NCI-H1694 (cell line): Measurements from ENCODE around the gene CHST11.
"Not testable (repeated sequence)": the region's sequence is repeated elsewhere in the genome, so short reads cannot be mapped to it uniquely, and the experiment has no call there.

Experiments used
- DNase-seq: peaks from one replicate; lab custom pipeline; 2025; lab: John Stamatoyannopoulos, UW

Gene CHST11

DNA sequence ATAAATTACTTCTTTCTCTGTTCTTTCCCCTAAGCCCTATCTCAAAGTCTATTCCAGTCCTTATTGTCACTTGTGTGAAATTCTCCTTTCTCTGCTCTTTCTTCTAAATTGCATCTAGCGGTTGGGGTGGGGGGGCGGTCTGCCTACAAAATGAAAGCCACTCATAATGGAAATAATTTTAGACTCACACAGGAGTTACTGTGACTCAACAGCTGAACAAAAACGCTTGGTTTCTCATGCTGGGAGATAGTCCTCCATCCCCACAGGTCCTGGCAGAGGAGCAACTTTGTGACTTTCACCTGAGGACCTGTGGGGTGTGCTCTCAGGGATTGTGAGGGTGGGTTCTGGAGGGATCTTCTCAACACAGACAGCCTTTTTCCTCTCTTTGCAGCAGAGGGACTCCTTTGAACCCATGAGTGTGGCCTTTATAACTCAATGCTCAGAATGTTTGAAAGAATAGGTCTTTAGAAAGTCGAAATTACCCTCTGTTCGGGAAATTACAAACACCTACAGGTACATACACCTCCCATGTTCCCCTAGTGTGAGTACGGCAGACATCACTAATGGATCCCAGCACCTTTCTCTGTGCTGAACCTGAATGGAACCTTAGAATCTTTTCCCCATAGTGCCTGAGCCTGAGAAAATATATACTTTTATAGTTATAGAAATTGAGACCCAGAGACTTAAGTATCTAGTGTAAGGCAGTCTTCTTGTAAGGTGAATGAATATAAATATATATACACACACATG lies 109.7 kb downstream of the CHST11 start:
- no peak for DNase-seq

DNA sequence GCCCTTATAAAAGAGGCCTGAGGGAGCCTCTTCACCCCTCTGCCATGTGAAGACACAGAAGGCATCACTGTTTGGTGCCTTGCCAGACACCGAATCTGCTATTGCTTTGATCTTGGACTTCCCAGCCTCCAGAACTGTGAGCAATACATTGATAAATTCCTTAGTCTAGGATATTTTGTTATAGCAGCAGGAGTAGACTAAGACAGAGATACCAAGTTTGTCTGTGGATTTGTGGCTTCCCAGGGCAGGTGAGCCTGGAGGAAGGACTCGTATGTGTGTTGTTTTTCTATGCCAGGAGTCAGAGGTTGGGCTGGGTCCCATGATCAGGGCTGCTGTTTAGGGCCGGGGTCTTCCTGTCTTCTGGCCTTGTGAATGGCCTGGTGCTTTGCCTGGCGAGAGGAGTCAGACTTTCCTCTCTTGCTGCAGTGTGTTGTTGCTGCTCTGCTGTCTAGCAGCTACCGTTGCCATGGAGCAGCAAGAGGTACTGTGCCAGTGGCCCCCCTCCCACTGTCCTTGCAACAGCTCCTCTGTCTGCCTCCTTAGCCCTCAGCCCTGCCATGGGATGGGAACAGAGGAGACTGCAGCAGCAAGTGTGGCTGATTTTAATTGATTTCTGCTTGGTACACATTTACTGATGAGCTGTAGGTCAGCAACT lies 111.2 kb downstream of the CHST11 start:
- DNase-seq, result no peak

DNA sequence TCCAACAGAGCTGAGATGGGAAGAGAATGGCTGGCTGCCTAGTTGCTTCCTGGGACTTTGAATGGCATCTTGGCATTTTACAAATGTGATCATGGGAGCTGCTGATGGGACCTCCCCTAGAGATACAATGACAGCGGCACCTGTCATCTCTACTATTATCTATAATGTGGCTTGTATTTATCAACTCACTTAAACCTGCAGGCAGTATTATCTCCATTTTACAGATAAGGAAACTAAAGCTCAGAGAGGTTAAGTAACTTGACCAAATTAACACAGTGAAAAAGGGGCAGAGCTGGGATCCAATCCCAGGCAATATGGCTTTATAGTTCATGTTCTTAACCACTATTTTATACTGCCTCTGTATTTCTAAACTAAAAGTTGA lies 111.7 kb downstream of the CHST11 start:
- DNase-seq, result no peak

DNA sequence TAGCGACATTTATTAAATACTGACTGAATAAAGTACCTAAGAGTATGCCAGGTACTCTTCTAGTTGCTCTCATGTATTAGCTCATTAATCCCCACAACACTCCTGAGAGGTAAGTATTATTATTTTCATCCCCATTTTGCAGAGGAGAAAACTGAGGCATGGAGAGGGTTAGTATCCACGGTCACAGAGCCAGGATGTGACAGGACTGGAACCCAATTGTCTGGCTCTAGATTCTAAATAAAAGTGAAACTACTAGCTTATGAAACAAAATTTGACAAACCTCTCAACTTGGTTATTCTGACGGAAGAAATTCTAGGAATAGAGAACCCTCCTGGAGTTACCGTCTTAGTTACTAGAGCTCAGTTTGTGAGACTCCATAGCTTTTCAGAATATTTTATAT lies 112.2 kb downstream of the CHST11 start:
- no peak for DNase-seq

DNA sequence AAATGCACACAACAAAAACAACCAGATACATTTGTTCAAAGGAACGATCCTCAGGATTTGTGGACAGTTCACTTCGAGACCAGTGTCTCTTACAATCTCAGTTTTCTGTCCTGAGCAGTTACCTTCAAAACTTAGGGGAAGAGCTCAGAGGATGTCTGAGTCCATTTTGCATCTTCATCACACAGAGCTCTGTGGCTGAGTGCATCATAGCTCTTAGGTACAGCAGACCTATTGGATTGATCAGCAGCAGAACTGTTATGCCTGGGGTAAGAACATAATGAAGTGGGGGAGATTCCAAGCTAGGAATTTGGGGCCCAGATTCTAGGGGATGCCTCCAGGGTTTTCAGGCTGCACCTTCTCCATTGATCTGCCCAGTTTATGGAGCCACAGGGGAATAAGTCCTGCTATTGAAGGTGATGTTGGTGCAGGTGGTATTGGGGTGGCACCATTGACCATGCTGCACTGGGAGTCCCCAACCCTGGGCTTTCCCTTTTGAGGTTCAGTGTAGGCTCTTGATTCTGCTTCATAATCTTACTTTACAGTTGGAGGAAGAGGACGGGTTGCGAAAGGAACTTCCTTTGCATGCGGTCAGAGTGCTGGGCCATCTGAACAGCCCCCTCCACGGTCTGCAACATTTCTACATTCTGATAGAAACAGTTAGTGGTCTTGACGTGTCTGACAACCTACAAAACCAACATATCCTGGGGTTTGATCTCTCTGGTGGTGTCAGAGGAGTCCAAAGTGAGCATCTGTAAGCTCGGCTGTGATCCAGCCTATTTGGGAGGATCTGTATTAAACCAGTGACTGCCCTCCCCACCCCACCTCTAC lies 112.8 kb downstream of the CHST11 start:
- DNase-seq, result no peak

DNA sequence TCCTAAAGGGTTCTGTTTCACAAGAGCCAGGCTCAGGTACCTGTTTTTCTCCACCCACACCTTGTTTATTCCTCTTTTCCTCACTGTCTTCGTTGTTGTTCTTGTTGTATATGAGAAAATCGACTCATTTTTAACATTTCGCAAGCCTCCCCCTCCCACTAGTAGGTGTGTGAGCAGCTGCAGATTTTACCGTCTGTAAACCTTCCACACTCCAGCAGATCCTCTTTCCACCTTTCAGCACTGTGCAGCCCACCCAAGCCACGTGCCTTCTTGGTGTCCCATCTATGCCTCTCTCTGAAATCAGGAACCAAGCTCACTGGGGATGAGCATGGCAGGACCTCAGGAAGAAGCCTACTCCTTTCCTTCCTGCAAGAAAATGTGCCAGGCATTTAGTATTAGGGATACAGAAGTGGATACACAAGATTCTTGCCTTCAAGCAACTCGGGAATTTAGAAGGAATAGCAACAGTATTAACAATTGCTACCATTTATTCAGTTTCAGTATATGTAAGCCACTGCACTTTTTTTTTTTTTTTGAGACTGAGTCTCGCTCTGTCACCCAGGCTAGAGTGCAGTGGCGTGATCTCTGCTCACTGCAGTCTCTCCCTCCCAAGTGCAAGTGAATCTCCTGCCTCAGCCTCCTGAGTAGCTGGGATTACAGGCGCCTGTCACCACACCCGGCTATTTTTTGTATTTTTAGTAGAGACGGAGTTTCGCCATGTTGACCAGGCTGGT lies 113.6 kb downstream of the CHST11 start:
- no peak for DNase-seq

DNA sequence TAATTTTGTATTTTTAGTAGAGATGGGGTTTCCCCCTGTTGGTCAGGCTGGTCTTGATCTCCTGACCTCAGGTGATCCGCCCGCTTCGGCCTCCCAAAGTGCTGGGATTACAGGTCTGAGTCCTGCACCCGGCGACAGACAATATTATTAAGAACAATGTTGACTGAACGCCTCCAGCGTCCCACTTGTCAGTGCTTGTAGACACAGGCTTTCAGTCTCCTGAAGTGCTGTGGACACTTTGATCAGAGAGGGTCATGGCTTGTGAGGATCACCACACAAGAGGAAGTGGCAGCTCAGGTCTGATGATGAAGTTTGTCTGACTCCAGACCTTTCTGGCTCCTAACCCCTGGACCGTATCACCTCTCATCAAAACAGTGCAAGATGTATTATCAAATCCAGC lies 114.6 kb downstream of the CHST11 start:
- DNase-seq, result no peak

DNA sequence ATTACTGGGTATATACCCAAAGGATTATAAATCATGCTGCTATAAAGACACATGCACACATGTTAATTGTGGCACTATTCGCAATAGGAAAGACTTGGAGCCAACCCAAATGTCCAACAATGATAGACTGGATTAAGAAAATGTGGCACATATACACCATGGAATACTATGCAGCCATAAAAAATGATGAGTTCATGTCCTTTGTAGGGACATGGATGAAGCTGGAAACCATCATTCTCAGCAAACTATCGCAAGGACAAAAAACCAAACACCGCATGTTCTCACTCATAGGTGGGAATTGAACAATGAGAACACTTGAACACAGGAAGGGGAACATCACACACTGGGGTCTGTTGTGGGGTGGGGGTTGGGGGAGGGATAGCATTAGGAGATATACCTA lies 117.6 kb downstream of the CHST11 start:
- DNase-seq, result not testable (repeated sequence)

DNA sequence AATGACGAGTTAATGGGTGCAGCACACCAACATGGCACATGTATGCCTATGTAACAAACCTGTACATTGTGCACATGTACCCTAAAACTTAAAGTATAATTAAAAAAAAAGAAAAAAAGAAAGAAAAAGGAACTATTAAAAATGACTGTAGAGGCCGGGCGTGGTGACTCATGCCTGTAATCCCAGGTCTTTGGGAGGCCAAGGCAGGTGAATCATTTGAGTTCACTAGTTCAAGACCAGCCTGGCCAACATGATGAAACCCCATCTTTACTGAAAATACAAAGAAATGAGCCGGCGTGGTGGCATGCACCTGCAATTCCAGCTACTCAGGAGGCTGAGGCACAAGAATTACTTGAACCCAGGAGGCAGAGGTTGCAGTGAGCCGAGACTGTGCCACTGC lies 118.0 kb downstream of the CHST11 start:
- DNase-seq, result not testable (repeated sequence)

DNA sequence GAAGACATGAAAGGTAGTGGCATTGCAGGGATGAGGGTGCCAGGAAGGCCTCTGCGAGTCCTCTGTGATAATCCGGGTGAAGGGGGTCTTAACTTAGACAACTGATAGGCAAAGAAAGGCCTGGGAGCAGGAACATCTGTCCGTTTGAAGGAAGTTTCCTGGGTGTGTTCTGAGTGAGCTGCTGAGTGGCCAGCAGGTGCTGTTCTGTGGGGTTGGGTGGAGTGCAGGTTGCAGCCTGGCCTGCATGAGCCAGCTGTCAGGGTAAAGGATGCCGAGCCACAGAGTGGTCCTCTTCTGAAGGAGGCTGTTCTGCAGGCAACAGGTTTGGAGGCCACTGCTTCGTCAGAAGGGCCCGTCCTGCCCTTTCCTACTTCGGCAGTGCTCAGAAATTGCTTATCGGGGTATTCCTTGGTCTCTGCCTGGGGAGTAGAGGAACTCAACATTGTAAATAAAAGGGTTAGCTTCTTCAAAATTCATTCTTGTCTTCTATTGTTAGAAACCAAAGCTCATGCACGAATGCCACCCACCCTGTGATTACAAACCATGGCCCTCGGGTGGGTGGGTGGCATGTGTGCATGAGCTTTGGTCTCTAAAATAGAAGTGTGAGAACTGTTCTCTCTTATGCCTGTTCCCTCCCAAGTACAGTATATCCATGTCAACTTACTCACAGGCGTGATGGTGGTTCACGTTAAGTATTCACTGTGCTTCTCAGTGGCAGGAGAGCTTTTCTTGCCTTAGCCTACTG lies 118.9 kb downstream of the CHST11 start:
- no peak for DNase-seq

DNA sequence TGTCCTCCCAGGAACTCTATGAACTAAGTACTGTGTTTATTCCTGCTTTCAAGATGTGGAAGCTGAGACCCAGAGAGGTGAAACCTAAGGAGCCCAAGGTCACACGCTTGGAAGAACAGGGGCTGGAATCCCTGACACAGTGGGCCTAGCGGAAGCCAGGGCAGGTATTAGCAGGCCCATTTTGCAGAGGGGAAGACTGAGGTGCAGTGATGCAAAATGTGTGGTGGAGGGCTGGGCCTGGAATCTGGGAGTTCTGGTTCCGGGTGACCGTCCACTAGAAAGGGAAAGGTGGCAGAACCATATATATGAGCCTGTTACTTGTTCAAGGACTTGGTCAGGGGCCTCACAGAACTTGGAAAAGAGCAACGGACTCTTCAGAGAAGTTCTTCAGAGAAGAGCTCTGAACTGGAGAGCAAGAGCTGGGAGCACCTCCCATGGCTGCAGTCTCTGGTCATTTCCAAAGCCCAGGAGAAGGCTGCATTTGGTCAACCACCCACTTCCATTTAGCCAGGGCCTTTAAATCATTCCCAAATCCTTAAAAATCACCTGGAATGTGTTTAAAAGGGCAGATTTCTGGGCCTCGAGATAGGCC lies 119.5 kb downstream of the CHST11 start:
- DNase-seq, result no peak

DNA sequence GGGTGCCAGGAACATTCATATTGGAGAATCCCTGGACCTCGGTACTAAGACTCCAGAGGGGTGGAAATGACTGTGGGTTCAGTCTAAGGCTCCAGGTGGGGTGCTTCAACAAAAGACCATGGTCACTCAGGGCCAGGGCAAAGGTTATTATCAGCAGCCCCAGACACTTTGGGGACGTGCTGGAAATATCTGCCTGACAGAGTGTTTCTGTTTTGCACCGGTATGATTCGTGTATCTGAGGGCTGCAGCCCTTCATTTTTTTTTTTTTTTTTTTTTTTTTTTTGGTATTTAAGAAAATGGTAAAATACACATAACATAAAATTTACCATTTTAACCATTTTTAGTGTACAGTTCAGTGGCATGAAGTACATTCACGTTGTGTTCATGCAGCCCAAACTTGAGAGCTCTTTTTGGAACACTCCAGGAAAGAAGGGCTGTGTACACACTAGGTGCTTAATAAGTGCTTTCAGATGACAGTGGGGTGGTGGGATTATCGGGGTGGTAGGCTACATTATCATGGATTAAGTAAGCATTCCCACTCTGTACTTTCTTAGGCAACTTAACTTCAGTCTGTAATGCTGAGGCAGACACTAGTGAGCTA lies 120.3 kb downstream of the CHST11 start:
- no peak for DNase-seq

DNA sequence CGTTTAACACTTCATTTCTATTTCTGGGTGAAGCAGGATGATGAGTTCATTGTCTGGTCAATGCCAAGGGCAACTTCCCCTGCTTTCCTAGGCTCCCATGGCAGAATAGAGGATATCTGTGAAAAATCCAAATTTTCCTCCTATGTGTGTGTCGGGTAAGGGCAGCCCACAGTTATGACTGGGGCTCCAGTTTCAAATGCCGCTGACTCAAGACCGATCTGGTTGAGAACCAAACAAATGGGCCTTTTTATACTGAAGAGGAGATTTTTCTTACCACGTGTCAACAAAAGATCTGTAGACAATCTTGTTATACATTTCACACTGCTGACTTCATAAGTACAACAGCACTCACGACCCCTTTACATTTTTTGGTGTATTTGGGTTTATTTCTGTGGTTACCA lies 120.8 kb downstream of the CHST11 start:
- DNase-seq, result no peak

DNA sequence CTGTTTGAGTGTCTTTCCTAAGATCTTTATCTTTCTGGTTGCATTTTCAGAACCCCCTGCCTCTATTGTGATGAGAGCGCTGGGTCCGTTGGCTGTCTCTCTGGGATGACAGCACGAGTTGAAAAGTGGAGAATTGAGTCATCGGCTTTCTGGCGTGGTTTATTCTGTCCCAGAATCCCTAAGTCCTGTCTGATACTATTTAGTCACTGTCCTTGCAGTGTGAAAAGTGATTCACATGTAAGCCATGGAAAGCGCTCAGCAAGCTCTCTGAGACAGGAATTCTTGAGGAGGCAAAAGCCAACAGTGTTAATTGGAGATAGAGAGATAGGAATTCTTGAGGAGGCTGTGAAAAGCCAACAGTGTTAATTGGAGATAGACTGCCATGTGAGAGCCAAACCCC lies 121.7 kb downstream of the CHST11 start:
- DNase-seq, result no peak

DNA sequence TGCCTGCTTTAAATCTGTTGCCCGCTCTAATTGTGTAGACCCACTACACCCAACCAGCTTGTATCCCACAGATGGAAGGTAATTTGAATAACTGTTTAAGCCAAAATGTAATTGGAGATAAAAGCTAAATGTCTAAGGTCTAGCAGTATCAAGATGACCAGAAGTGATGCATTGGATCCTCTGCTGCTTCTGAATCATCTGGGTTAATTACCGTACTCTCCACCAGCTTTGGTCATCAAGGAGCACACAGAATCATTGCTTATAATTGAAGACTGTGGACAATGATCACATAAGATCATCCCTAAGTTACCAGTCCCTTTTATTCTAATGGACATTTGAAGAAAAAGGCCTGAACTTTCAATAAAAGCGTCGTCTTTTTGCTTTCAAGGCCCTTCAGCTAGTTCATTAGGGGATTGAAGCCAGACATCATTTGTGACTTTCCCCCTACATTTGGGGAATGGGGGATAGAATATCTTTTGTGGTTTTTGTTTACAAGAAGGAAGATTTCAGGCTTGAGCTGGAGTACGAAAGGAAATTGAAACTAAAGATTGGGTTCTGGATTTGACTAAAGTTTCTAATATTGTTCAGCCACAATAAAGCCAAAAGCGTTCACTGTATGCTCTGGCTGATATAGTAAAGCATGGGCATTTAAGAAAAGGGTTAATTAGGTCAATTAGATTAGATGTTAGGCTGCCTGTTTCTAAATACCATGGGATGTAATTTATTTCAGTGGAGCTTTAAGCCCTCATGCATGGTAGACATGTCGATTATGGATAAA lies 123.2 kb downstream of the CHST11 start:
- no peak for DNase-seq

DNA sequence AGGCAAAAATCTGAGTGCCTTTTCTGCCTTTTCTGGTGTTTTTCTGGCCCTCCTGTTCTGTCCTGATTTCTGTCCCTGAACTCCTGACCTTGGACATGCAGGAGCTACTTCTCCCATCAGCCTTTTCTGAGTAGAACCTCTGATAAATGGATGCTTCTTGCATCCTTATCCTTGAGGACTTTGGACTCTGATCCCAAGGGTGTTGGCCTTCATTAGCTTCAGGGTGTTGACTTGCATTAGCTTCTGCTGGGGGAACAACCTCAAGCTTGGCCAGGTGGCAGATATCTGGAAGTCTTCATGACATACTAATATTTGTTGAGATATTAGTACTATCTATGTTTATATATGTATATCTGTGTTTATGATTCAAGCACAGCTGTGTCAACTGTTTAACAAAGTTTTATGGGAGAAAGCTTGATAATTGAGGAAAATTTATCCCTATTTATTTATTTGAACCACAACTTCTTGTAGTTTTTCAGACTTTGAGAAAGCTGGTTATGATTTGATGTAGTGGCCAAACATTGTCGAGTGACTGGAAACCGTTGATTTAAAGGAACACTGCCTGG lies 124.3 kb downstream of the CHST11 start:
- DNase-seq, result no peak

DNA sequence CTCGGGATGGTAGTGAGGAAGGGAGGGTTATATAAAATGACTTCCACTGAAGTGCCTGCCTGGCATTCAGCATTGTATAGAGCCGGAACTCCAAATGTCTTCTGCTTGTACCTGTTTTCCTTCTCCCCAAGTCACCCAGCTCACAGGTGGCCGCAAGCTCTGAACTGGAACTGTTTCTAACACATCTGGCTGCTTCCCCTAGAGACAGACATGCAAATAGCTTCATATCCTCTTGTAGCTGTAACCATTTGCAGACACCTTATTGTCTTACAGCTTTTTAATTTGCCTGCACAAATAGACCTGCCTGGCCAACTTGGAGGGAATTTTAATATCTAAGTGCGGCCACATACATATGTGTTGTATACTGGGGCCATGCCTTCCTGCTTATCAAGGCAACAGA lies 126.0 kb downstream of the CHST11 start:
- DNase-seq, result no peak

DNA sequence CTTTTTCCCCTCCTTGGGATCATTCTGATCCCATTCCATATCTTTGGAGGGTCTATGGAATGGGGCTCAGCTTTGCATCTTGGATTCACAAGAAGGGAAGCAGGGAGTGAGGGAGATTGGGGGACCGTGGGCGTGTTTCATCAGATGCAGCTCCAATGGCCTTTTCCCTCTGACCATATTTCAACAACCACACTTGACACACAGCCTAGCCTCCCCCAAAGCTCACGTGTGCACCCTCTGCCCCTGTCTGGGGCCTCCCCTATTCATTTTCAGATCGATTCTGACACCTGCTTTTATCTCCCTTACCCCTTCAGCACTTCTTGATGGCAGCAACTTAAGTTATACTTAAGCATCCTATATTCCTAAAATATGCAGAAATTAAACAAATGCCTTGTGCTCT lies 126.6 kb downstream of the CHST11 start:
- no peak for DNase-seq

DNA sequence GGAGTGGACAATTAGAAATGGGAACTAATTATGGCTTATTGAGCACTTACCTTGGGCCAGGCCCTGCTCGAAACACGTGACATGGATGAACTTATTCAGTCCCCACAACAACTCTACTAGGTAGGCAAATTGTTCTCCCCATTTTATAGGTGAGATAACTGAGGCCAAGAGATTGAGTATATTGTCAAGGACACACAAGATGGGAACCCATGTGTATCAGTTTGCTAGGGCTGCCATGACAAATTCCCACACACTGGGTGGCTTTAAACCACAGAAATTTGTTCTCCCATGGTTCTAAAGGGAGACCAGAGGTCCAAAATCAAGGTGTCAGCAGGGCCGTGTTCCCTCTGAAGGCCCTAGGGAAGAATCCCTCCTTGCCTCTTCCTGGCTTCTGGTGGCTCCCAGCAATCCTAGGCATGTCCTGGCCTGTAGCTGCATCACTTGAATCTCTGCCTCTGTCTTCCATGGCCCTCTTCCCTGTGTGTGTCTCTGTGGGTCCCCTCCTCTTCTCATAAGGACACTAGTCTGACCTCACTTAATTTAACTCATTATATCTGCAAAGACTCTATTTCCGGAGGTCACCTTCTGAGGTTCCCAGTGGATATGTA lies 128.8 kb downstream of the CHST11 start:
- DNase-seq, result no peak
